ENCODE results near the gene ATP1A1. TPM values are rescaled to one million over a fixed set of nuclear protein-coding genes. Genes with fewer than 3 reads are reported as not detected.

Gene ATP1A1
- total RNA-seq, 4 donors from 2014 or later = 241 to 757 (median 415) TPM

DNA sequence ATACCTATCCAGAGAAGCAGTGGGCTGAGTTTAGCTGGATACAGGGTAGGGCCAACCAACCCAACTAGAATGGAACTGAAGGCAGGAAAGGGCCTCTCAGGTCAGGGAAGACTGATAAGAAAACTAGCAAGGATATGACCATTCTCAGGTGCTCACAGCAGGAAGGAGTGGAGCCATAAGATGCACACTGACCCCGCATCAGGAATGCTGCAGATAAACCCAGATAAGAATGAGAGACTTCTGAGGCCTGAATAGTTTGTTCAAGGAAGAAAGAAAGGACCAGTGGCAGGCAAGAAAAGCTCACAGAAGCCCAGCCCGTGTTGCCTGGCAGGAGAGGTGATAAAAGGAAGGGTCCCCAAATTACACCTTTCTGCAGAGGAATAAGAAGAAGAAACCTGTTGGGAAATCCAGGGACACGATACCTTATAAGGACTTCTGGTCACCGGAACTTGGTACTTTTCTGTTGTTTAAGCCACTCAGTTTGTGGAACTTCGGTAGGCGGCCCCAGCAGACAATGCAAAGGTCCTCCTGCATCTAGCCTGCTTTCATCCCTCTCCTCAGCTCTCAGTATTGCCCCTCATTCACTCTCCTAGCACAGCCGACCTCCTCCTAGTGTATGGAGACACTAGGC is 58.9 kb downstream of the ATP1A1 start:
- intact Hi-C loops (cut with DNase I; ENCODE audit: low total_unique reads) = no loop called here
- TF ChIP-seq, protein P1, sequence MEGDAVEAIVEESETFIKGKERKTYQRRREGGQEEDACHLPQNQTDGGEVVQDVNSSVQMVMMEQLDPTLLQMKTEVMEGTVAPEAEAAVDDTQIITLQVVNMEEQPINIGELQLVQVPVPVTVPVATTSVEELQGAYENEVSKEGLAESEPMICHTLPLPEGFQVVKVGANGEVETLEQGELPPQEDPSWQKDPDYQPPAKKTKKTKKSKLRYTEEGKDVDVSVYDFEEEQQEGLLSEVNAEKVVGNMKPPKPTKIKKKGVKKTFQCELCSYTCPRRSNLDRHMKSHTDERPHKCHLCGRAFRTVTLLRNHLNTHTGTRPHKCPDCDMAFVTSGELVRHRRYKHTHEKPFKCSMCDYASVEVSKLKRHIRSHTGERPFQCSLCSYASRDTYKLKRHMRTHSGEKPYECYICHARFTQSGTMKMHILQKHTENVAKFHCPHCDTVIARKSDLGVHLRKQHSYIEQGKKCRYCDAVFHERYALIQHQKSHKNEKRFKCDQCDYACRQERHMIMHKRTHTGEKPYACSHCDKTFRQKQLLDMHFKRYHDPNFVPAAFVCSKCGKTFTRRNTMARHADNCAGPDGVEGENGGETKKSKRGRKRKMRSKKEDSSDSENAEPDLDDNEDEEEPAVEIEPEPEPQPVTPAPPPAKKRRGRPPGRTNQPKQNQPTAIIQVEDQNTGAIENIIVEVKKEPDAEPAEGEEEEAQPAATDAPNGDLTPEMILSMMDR (IDR thresholded peaks at IDR 0.05) = no peak
- TF ChIP-seq POLR2A (IDR thresholded peaks at IDR 0.05) = no peak
- WGBS, 2 donors = 79 to 85% methylated on average over 7 of the region's 7 CpGs
- no peak for DNase-seq (ENCODE audit: low spot score in 2 of 2)
- no peak overlapping the region for H3K4me3 ChIP-seq (ENCODE audit: low read depth, poor library complexity, severe bottlenecking)

DNA sequence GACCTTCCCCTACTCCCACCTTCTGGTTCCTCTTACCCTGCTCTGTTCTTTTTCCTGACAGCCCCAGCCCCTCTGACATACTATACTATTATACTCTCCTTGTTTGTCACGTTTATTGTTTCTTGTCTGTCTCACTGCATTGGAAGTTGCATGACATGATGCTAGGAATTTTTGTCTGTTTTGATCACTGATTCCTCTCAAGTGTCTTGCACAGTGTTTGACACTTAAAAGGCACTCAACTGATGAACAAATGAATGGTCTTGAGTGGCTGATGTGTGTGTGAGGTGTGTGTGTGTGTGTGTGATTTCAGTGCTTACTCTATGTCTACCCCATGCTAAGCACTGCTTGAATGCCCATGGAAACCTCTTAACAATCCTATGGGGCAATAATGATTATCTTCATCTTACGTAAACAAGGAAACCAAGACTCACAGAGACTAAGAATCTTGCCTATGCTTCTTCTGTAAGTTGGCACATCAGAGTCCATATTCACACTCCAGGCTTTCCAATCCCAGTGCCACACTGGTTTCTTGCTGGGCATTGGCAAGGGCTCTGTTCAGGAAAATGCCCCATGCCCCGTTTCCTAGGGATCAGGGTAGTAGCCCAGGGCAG is 59.7 kb downstream of the ATP1A1 start:
- DNase-seq (ENCODE audit: low spot score in 2 of 2) = no peak
- no peak overlapping the region for H3K4me3 ChIP-seq (ENCODE audit: low read depth, poor library complexity, severe bottlenecking)
- intact Hi-C loops (cut with DNase I; ENCODE audit: low total_unique reads) = no loop called here
- TF ChIP-seq POLR2A (IDR thresholded peaks at IDR 0.05) = no peak
- TF ChIP-seq, protein P1 (IDR thresholded peaks at IDR 0.05) = no peak
- WGBS, 2 donors = 51 to 71% methylated on average over 2 to 3 of the region's 3 CpGs

DNA sequence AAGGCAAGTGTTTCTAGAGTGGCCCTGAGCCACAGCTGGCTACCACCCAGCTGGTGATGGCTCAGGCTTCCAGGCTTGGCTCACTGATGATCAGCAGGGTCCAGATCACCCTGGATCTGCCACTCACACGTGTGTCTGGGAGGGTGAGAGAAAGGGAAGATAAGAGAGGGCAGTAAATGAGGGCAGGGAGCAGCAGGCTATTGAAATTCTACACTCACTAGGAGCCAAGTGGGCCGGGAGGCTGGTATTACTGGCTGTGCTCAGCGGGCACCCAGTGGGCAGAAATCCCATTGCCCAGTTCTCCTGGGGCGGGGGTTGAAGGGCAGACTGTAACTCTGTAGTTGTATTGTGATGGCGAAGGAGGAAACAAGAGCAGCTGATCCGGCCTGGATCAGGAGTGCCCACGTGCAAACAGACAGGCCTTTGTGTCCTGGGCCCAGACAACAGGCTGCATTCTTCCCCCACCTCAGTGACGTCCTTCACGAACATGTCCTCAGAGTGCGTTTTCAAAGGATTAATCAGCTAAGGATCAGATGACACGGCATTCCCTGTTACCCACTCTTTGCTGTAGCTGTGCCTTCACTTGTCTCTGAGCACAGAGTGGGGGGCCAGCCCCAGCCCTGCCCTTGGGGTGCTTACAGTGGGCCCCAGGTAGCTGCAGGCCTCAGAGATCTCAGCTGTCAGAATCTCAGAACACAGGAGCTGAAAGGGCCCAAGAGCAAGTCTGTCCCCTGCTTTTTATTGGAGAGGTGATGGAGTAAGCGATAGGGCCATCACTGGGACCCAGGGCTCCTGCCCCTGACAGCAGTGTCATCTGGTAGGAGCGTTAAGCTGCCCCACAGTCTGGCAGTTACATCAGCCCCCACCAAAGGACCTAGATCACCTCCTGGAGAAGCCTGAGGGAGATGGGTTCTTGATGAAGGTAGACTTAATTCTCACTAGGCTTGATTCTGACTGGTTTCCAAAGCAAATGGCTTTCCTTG is 60.5 kb downstream of the ATP1A1 start:
- intact Hi-C loops (cut with DNase I; ENCODE audit: low total_unique reads) = no loop called here
- no peak for TF ChIP-seq POLR2A (IDR thresholded peaks at IDR 0.05)
- TF ChIP-seq, protein P1 (IDR thresholded peaks at IDR 0.05) = no peak
- H3K4me3 ChIP-seq (ENCODE audit: low read depth, poor library complexity, severe bottlenecking) = no peak overlapping the region
- DNase-seq (ENCODE audit: low spot score in 2 of 2) = no peak
- WGBS, 2 donors = 65 to 72% methylated on average over 13 of the region's 13 CpGs

DNA sequence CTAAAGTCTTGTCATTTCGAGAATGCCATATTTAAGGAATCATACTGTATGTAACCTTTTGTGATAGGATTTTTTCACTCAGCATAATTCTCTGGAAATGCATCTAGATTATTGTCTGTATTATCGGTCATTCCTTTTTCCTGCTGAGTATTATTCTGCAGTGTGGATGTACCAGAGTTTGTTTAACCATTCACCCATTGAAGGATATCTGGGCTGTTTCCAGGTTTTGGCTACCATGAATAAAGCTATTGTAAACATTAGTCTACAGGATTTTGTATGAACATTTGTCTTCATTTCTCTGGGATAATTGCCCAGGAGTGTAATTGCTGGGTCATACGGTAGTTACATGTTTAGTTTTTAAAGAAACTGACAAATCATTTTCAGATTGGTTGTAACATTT is 61.8 kb downstream of the ATP1A1 start:
- no peak for TF ChIP-seq POLR2A (IDR thresholded peaks at IDR 0.05)
- TF ChIP-seq, protein P1 (IDR thresholded peaks at IDR 0.05) = no peak
- intact Hi-C loops (cut with DNase I; ENCODE audit: low total_unique reads) = no loop called here
- no peak overlapping the region for H3K4me3 ChIP-seq (ENCODE audit: low read depth, poor library complexity, severe bottlenecking)
- WGBS, 2 donors = 84% methylated on average over 3 of the region's 3 CpGs
- no peak for DNase-seq (ENCODE audit: low spot score in 2 of 2)

DNA sequence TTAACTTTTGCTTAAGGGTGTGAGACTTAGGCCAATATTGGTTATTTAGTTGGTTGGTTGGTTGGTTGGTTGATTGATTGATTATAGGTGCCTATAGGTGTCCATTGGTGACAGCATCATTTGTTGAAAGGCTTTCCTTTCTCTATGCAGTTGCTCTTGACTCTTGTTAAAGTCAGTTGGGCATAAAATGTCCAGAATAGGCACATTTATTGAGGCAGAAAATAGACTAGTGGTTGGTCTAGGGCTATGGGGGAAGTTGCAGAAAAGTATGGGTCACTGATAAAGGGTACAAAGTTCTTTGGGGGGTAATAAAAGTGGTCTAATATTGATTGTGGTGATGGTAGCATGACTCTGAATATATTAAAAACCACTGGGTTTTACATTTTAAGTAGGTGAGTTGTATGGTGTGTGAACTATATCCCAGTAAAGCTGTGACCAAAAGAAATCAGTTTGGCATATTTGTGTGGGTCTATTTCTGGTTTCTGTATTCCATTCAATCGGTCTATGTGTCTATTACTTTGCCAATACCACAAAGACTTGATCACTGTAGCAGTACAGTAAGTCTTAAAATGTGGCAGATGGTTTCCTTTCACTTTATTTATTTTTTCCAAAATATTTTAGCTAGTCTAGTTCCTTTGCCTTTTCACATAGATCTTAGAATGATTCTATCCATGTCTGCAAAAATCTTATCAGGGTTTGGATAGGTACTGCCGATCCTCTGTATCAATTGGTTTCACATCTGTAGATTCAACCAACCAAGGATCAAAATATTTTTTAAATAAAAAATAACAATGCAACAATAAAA is 63.0 kb downstream of the ATP1A1 start:
- no peak for DNase-seq (ENCODE audit: low spot score in 2 of 2)
- 70 to 87% methylated on average over 2 of the region's 2 CpGs for WGBS, 2 donors
- intact Hi-C loops (cut with DNase I; ENCODE audit: low total_unique reads) = no loop called here
- TF ChIP-seq, protein P1 (IDR thresholded peaks at IDR 0.05) = no peak
- no peak for TF ChIP-seq POLR2A (IDR thresholded peaks at IDR 0.05)
- H3K4me3 ChIP-seq (ENCODE audit: low read depth, poor library complexity, severe bottlenecking) = no peak overlapping the region

Data from lower leg skin (tissue), 4 donors.